ENCODE results near the gene FANCC.

The FANCC gene

GRCh38 chr9:95092262-95093072 lies 225.0 kb downstream of the FANCC start:
- no peak for TF ChIP-seq CTCF (IDR thresholded peaks at IDR 0.05; ENCODE audit: low read depth, low read length)
- no peak overlapping the region for H3K4me3 ChIP-seq (ENCODE audit: low read depth, low read length)

GRCh38 chr9:95091601-95092261 lies 225.8 kb downstream of the FANCC start:
- no peak overlapping the region for H3K4me3 ChIP-seq (ENCODE audit: low read depth, low read length)
- TF ChIP-seq CTCF (IDR thresholded peaks at IDR 0.05; ENCODE audit: low read depth, low read length): no peak

GRCh38 chr9:95090871-95091577 lies 226.5 kb downstream of the FANCC start:
- H3K4me3 ChIP-seq (ENCODE audit: low read depth, low read length): no peak overlapping the region
- TF ChIP-seq CTCF (IDR thresholded peaks at IDR 0.05; ENCODE audit: low read depth, low read length): no peak

- no peak for TF ChIP-seq CTCF (IDR thresholded peaks at IDR 0.05; ENCODE audit: low read depth, low read length)
- H3K4me3 ChIP-seq (ENCODE audit: low read depth, low read length): no peak overlapping the region
Measured at GRCh38 chr9:95090023-95090791, 227.3 kb downstream of the FANCC start.

- H3K4me3 ChIP-seq (ENCODE audit: low read depth, low read length): no peak overlapping the region
- TF ChIP-seq CTCF (IDR thresholded peaks at IDR 0.05; ENCODE audit: low read depth, low read length): no peak
Measured at GRCh38 chr9:95089257-95090022, 228.1 kb downstream of the FANCC start.

GRCh38 chr9:95088421-95089161 lies 228.9 kb downstream of the FANCC start:
- H3K4me3 ChIP-seq (ENCODE audit: low read depth, low read length): no peak overlapping the region
- no peak for TF ChIP-seq CTCF (IDR thresholded peaks at IDR 0.05; ENCODE audit: low read depth, low read length)

Measured in WI38 (cell line).